ENCODE results near the gene TIMD4. TPM values are rescaled to one million over a fixed set of nuclear protein-coding genes. Genes with fewer than 3 reads are reported as not detected.
"Not testable (repeated sequence)": the region's sequence is repeated elsewhere in the genome, so short reads cannot be mapped to it uniquely, and the experiment has no call there.

The TIMD4 gene
- polyA plus RNA-seq, 1 donor from 2014 or later, result not detected

- Histone ChIP-seq H3K4me3 (ENCODE audit: low read length) (no peak overlapping the region), H4K20me1 (ENCODE audit: insufficient read depth) (no peaks in the 10 kb centered on the region), H3K4me2 (ENCODE audit: low read length) (no peak overlapping the region), H2AFZ (ENCODE audit: low read depth, low read length) (no peak overlapping the region), H3K9me2 (ENCODE audit: insufficient read depth, low read length) (no peaks in the 10 kb centered on the region), H3K36me3 (ENCODE audit: insufficient read depth, low read length) (no peaks in the 10 kb centered on the region), H3F3A (ENCODE audit: insufficient read depth, low read length, poor library complexity, severe bottlenecking) (no peaks in the 10 kb centered on the region), H3K9me3 (ENCODE audit: low read length) (no peaks in the 10 kb centered on the region), H3K79me2 (replicated peaks; ENCODE audit: insufficient read depth, low read length) (no peaks in the 10 kb centered on the region), H3K9ac (ENCODE audit: low read length) (no peak overlapping the region), H3K27me3 (ENCODE audit: insufficient read depth, low read depth, low read length) (no peaks in the 10 kb centered on the region), H3K27ac (ENCODE audit: low read length) (no peak overlapping the region)
- no peak for TF ChIP-seq POLR2AphosphoS5 (IDR thresholded peaks at IDR 0.05)
- TF ChIP-seq, protein P1, sequence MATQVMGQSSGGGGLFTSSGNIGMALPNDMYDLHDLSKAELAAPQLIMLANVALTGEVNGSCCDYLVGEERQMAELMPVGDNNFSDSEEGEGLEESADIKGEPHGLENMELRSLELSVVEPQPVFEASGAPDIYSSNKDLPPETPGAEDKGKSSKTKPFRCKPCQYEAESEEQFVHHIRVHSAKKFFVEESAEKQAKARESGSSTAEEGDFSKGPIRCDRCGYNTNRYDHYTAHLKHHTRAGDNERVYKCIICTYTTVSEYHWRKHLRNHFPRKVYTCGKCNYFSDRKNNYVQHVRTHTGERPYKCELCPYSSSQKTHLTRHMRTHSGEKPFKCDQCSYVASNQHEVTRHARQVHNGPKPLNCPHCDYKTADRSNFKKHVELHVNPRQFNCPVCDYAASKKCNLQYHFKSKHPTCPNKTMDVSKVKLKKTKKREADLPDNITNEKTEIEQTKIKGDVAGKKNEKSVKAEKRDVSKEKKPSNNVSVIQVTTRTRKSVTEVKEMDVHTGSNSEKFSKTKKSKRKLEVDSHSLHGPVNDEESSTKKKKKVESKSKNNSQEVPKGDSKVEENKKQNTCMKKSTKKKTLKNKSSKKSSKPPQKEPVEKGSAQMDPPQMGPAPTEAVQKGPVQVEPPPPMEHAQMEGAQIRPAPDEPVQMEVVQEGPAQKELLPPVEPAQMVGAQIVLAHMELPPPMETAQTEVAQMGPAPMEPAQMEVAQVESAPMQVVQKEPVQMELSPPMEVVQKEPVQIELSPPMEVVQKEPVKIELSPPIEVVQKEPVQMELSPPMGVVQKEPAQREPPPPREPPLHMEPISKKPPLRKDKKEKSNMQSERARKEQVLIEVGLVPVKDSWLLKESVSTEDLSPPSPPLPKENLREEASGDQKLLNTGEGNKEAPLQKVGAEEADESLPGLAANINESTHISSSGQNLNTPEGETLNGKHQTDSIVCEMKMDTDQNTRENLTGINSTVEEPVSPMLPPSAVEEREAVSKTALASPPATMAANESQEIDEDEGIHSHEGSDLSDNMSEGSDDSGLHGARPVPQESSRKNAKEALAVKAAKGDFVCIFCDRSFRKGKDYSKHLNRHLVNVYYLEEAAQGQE (IDR thresholded peaks at IDR 0.05; ENCODE audit: borderline replicate concordance), result no peak
- TF ChIP-seq TAF1 (IDR thresholded peaks at IDR 0.05; ENCODE audit: low read depth), result no peak
- TF ChIP-seq RAD21 (conservative IDR thresholded peaks at IDR 0.05), result no peak
- TF ChIP-seq EZH2 (IDR thresholded peaks at IDR 0.05; ENCODE audit: borderline replicate concordance, insufficient read depth, low read length, poor library complexity, severe bottlenecking), result no peak
- TF ChIP-seq SMC3 (conservative IDR thresholded peaks at IDR 0.05; ENCODE audit: poor library complexity), result no peak
These were observed 21.0 kb downstream of the TIMD4 start for GRCh38 chr5:156942064-156942463.

DNA sequence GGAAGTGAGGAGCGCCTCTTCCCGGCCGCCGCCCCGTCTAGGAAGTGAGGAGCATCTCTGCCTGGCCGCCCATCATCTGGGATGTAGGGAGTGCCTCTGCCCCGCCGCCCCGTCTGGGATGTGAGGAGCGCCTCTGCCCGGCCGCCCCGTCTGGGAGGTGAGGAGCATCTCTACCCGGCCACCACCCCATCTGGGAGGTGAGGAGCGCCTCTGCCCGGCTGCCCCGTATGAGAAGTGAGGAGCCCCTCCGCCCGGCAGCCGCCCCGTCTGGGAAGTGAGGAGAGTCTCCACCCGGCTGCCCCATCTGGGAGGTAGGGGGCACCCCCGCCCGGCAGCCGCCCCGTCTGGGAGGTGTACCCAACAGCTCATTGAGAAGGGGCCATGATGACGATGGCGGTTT, 22.6 kb downstream of the TIMD4 start:
- not testable (repeated sequence) for H3K4me2 ChIP-seq (ENCODE audit: low read length); H3K9ac ChIP-seq (ENCODE audit: low read length); H3K27ac ChIP-seq (ENCODE audit: low read length); H3K79me2 ChIP-seq (replicated peaks; ENCODE audit: insufficient read depth, low read length); H3F3A ChIP-seq (ENCODE audit: insufficient read depth, low read length, poor library complexity, severe bottlenecking); H3K27me3 ChIP-seq (ENCODE audit: insufficient read depth, low read depth, low read length); H3K36me3 ChIP-seq (ENCODE audit: insufficient read depth, low read length); H3K4me3 ChIP-seq (ENCODE audit: low read length); H4K20me1 ChIP-seq (ENCODE audit: insufficient read depth); H2AFZ ChIP-seq (ENCODE audit: low read depth, low read length); H3K9me2 ChIP-seq (ENCODE audit: insufficient read depth, low read length); H3K9me3 ChIP-seq (ENCODE audit: low read length)

DNA sequence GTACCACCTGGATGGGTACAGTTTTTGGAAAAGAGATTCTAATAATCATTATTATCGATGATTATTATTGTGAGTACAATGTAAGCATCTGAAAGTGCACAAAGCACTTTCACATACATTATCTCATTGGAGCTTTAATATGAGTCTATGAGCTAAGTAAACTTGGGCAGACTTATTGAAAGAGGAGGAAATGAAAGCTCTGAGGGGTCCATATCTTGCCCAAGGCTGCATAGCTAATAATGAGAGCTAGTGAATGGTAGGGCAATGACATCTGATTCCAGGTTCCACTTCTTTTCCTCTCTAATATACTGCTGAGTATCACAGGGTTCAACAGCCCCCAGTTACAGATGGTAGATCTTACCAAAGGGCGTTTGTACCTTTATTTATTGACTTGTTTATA, 26.1 kb downstream of the TIMD4 start:
- no peak overlapping the region for H2AFZ ChIP-seq (ENCODE audit: low read depth, low read length)
- no peak overlapping the region for H3K27ac ChIP-seq (ENCODE audit: low read length)
- no peaks in the 10 kb centered on the region for H3K27me3 ChIP-seq (ENCODE audit: insufficient read depth, low read depth, low read length)
- no peaks in the 10 kb centered on the region for H3K36me3 ChIP-seq (ENCODE audit: insufficient read depth, low read length)
- H3K9me3 ChIP-seq (ENCODE audit: low read length), result no peaks in the 10 kb centered on the region
- H3K4me3 ChIP-seq (ENCODE audit: low read length), result no peak overlapping the region
- no peaks in the 10 kb centered on the region for H3K79me2 ChIP-seq (replicated peaks; ENCODE audit: insufficient read depth, low read length)
- no peaks in the 10 kb centered on the region for H3K9me2 ChIP-seq (ENCODE audit: insufficient read depth, low read length)
- H3K9ac ChIP-seq (ENCODE audit: low read length), result no peak overlapping the region
- no peaks in the 10 kb centered on the region for H3F3A ChIP-seq (ENCODE audit: insufficient read depth, low read length, poor library complexity, severe bottlenecking)
- TF ChIP-seq EZH2 (IDR thresholded peaks at IDR 0.05; ENCODE audit: borderline replicate concordance, insufficient read depth, low read length, poor library complexity, severe bottlenecking) (no peak), SMC3 (conservative IDR thresholded peaks at IDR 0.05; ENCODE audit: poor library complexity) (no peak), TAF1 (IDR thresholded peaks at IDR 0.05; ENCODE audit: low read depth) (no peak), EP300 (conservative IDR thresholded peaks at IDR 0.05; ENCODE audit: poor library complexity, severe bottlenecking) (no peak), CTCF (IDR thresholded peaks at IDR 0.05; ENCODE audit: poor library complexity, severe bottlenecking) (no peak), MXI1 (conservative IDR thresholded peaks at IDR 0.05; ENCODE audit: poor library complexity, severe bottlenecking) (no peak), POLR2AphosphoS5 (IDR thresholded peaks at IDR 0.05) (no peak)
- TF ChIP-seq, protein P1 (IDR thresholded peaks at IDR 0.05; ENCODE audit: borderline replicate concordance), result no peak
- H3K4me2 ChIP-seq (ENCODE audit: low read length), result no peak overlapping the region
- no peaks in the 10 kb centered on the region for H4K20me1 ChIP-seq (ENCODE audit: insufficient read depth)

Measured in neural cell (in vitro differentiated cells).